Muscle layer of duodenum (tissue), 2 donors: Measurements from ENCODE around the gene BNIP3.

ENCODE experiments used
- H3K27ac ChIP-seq: one replicate; pipeline ENCODE4 v1.7.0; 2013; ENCODE audit warnings: mild to moderate bottlenecking, low read length
- H3K27me3 ChIP-seq: one replicate; pipeline ENCODE4 v1.7.0; 2013; ENCODE audit warnings: low read depth, mild to moderate bottlenecking, control low read depth, low read length
- H3K36me3 ChIP-seq, 2 donors: one replicate each; pipeline ENCODE4 v1.7.0; 2013; ENCODE audit warnings: low read length in 2 of 2, control low read depth in 1 of 2, mild to moderate bottlenecking in 1 of 2; ENCODE audit not compliant: insufficient read depth in 2 of 2, control insufficient read depth in 1 of 2
- H3K4me1 ChIP-seq, 2 donors: one replicate each; pipeline ENCODE4 v1.7.0; 2013; ENCODE audit warnings: low read length in 2 of 2, mild to moderate bottlenecking in 2 of 2, control low read depth in 1 of 2, moderate library complexity in 1 of 2; ENCODE audit not compliant: insufficient read depth in 2 of 2, control insufficient read depth in 1 of 2
- H3K4me3 ChIP-seq, 2 donors: one replicate each; pipeline ENCODE4 v1.7.0; 2013; ENCODE audit warnings: low read length in 2 of 2, low read depth in 1 of 2, mild to moderate bottlenecking in 1 of 2
- H3K9me3 ChIP-seq, 2 donors: one replicate each; pipeline ENCODE4 v1.7.0; 2013; ENCODE audit warnings: low read length in 2 of 2, control low read depth in 1 of 2, mild to moderate bottlenecking in 1 of 2; ENCODE audit not compliant: control insufficient read depth in 1 of 2
- donor health status: healthy.

The BNIP3 gene

GRCh38 chr10:131934769-131935168, 47.0 kb downstream of the BNIP3 start:
- H3K4me1 ChIP-seq = peaks cover 0 to 27% of the 10 kb centered on the region in 2 donors
- H3K4me3 ChIP-seq = no peak overlapping the region
- H3K27ac ChIP-seq = no peak overlapping the region
- no peaks in the 10 kb centered on the region for H3K27me3 ChIP-seq
- H3K36me3 ChIP-seq = peaks cover 15% of the 10 kb centered on the region in 2 donors
- H3K9me3 ChIP-seq = no peaks in the 10 kb centered on the region

GRCh38 chr10:131933696-131934086, 48.0 kb downstream of the BNIP3 start:
- Histone ChIP-seq H3K4me1 (peaks cover 0 to 34% of the 10 kb centered on the region in 2 donors), H3K36me3 (peaks cover 14 to 16% of the 10 kb centered on the region in 2 donors), H3K4me3 (no peak overlapping the region), H3K27me3 (no peaks in the 10 kb centered on the region), H3K9me3 (no peaks in the 10 kb centered on the region), H3K27ac (no peak overlapping the region)

- peaks cover 9 to 13% of the 10 kb centered on the region in 2 donors for H3K36me3 ChIP-seq
- no peaks in the 10 kb centered on the region for H3K9me3 ChIP-seq
- no peak overlapping the region for H3K4me3 ChIP-seq
- peaks cover 0 to 39% of the 10 kb centered on the region in 2 donors for H3K4me1 ChIP-seq
- no peaks in the 10 kb centered on the region for H3K27me3 ChIP-seq
- H3K27ac ChIP-seq = no peak overlapping the region
Measured at GRCh38 chr10:131933016-131933695, 48.6 kb downstream of the BNIP3 start.

GRCh38 chr10:131931981-131932380, 49.7 kb downstream of the BNIP3 start:
- no peak overlapping the region for H3K27ac ChIP-seq
- H3K36me3 ChIP-seq = peaks cover 7 to 13% of the 10 kb centered on the region in 2 donors
- no peaks in the 10 kb centered on the region for H3K27me3 ChIP-seq
- H3K9me3 ChIP-seq = no peaks in the 10 kb centered on the region
- H3K4me1 ChIP-seq = peaks cover 0 to 44% of the 10 kb centered on the region in 2 donors
- H3K4me3 ChIP-seq = no peak overlapping the region

- H3K9me3 ChIP-seq = no peaks in the 10 kb centered on the region
- no peak overlapping the region for H3K27ac ChIP-seq
- H3K36me3 ChIP-seq = peaks cover 0 to 13% of the 10 kb centered on the region in 2 donors
- H3K4me3 ChIP-seq = no peak overlapping the region
- H3K27me3 ChIP-seq = no peaks in the 10 kb centered on the region
- H3K4me1 ChIP-seq = peaks cover 0 to 44% of the 10 kb centered on the region in 2 donors
Measured at GRCh38 chr10:131930586-131931330, 51.0 kb downstream of the BNIP3 start.

GRCh38 chr10:131930150-131930549, 51.6 kb downstream of the BNIP3 start:
- H3K36me3 ChIP-seq = peaks cover 0 to 11% of the 10 kb centered on the region in 2 donors
- no peaks in the 10 kb centered on the region for H3K27me3 ChIP-seq
- H3K4me3 ChIP-seq = no peak overlapping the region
- H3K9me3 ChIP-seq = no peaks in the 10 kb centered on the region
- peaks cover 0 to 44% of the 10 kb centered on the region in 2 donors for H3K4me1 ChIP-seq
- H3K27ac ChIP-seq = no peak overlapping the region

- peaks cover 0 to 5% of the 10 kb centered on the region in 2 donors for H3K36me3 ChIP-seq
- no peak overlapping the region for H3K27ac ChIP-seq
- H3K27me3 ChIP-seq = no peaks in the 10 kb centered on the region
- H3K9me3 ChIP-seq = no peaks in the 10 kb centered on the region
- H3K4me1 ChIP-seq = peaks cover 0 to 44% of the 10 kb centered on the region in 2 donors
- no peak overlapping the region for H3K4me3 ChIP-seq
Measured at GRCh38 chr10:131929122-131929845, 52.4 kb downstream of the BNIP3 start.

GRCh38 chr10:131928248-131929095, 53.3 kb downstream of the BNIP3 start:
- Histone ChIP-seq H3K4me3 (no peak overlapping the region), H3K4me1 (peaks cover 0 to 41% of the 10 kb centered on the region in 2 donors), H3K9me3 (no peaks in the 10 kb centered on the region), H3K27me3 (no peaks in the 10 kb centered on the region), H3K27ac (no peak overlapping the region), H3K36me3 (peaks cover 0 to 5% of the 10 kb centered on the region in 2 donors)

GRCh38 chr10:131926743-131927595, 54.8 kb downstream of the BNIP3 start:
- no peaks in the 10 kb centered on the region for H3K9me3 ChIP-seq
- no peak overlapping the region for H3K27ac ChIP-seq
- no peak overlapping the region for H3K4me3 ChIP-seq
- H3K4me1 ChIP-seq = peaks cover 0 to 26% of the 10 kb centered on the region in 2 donors
- H3K36me3 ChIP-seq = peaks cover 0 to 5% of the 10 kb centered on the region in 2 donors
- H3K27me3 ChIP-seq = no peaks in the 10 kb centered on the region

- H3K27me3 ChIP-seq = no peaks in the 10 kb centered on the region
- H3K4me3 ChIP-seq = no peak overlapping the region
- H3K9me3 ChIP-seq = no peaks in the 10 kb centered on the region
- H3K36me3 ChIP-seq = peaks cover 0 to 5% of the 10 kb centered on the region in 2 donors
- no peak overlapping the region for H3K27ac ChIP-seq
- H3K4me1 ChIP-seq = peaks cover 0 to 25% of the 10 kb centered on the region in 2 donors
Measured at GRCh38 chr10:131926253-131926652, 55.5 kb downstream of the BNIP3 start.
